Femur (tissue), 1 donor: ENCODE measurements around the gene KMT2D.

ENCODE experiments used
- DNase-seq: peaks from one replicate; pipeline ENCODE4 v3.0.0-alpha.2; 2017

The KMT2D gene

GRCh38 chr12:49032679-49033447, 27.7 kb downstream of the KMT2D start:
- DNase-seq: peak; percentile 17

DNA sequence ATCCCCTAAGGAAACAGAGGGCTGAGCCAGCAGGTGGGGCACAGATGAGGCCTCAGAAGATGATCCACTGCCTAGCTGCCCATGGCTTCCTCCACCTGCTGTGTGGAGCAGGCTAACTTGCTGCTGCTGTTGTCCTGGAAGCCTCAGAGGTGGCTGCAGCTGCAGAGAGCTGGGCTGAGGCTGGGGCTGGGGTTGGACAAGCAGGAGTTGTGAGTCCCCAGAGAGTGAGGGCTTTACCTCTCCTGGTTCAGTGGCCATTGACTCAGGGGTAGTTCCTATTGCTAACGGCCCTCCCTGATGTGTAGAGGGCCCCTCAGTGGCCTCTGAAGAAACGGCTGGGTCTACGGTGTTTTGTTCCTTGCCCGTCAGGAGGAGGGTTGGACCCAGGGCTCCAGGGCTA, 28.3 kb downstream of the KMT2D start:
- no peak for DNase-seq

- peak; percentile 57 for DNase-seq
Observed at GRCh38 chr12:49031573-49032161, 28.9 kb downstream of the KMT2D start.

GRCh38 chr12:49030714-49031572, 29.7 kb downstream of the KMT2D start:
- peak; percentile 17 for DNase-seq

- no peak for DNase-seq
Observed at GRCh38 chr12:49030119-49030518, 30.5 kb downstream of the KMT2D start.

GRCh38 chr12:49028666-49029275, 31.8 kb downstream of the KMT2D start:
- DNase-seq: no peak

DNA sequence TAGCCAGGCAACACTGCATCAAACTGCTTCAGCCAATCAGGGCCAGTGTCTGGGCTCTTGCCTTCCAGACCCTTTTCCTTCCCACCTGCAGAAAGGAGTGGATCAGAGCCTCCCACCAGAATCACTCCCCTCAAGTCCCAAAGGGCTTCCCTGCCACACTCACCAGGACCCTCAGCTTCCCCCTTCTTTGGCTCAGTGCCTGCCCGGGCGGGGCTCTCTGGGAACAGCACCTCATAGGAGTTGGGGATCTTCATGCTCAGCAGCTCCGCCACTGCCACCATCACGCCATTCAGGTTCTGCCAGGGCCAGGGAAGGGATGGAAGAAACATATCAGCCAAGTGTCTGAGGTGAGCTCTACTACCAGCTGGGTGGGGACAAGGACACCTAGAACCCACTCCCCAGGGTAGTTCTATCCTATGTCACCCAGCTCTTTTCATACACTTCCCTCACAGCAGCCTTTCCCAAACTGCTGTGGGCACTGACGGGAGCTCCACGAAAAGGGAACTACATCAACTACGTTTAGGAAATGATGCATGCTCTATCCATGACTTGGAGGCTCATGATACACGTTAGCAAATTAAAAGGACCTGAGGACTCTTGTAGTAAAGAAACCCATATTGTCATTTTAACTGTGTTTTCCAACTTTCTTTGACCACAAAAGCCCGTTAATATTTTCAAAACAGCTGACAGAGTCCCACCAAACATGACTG, 32.6 kb downstream of the KMT2D start:
- no peak for DNase-seq

- no peak for DNase-seq
Observed at GRCh38 chr12:49026678-49027480, 33.7 kb downstream of the KMT2D start.

DNA sequence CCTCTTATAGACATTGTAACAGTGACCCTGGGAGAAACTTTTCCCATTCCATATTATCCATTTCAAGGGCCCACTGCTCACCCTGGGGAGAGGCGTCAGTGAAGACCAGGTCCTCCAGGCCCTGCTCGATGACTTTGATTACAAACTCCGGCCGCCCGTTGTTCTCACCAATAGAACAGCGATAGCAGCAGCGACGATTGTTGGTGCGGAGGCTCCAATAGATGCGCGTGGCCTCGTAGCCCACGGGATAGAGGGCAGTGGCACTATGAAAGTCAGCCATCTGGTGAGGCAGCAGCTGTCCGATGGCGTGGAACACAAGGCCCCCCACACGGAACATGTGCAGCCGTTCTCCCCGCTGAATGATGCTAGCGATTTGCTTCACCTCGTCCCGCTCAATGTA, 34.5 kb downstream of the KMT2D start:
- no peak for DNase-seq

DNA sequence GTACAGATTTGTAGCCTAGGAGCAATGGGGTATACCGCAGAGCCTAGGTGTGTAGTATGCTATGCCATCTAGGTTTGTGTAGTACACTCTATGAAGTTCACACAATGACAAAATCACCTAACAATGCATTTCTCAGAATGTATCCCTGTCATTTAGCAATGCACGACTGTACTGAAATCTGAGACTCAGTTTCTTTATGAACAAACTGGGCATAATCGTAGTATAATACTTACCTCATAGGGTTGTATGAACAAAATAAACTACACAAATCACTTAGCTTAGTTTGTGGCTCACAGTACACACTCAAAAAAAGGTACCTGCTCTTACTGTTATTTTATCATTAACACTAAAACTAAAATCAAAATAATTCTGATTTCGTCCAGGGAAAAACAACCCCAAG, 35.1 kb downstream of the KMT2D start:
- no peak for DNase-seq

GRCh38 chr12:49024543-49024942, 36.1 kb downstream of the KMT2D start:
- no peak for DNase-seq

GRCh38 chr12:49023812-49024211, 36.8 kb downstream of the KMT2D start:
- DNase-seq: no peak

- no peak for DNase-seq
Observed at GRCh38 chr12:49022558-49023178, 37.9 kb downstream of the KMT2D start.

DNA sequence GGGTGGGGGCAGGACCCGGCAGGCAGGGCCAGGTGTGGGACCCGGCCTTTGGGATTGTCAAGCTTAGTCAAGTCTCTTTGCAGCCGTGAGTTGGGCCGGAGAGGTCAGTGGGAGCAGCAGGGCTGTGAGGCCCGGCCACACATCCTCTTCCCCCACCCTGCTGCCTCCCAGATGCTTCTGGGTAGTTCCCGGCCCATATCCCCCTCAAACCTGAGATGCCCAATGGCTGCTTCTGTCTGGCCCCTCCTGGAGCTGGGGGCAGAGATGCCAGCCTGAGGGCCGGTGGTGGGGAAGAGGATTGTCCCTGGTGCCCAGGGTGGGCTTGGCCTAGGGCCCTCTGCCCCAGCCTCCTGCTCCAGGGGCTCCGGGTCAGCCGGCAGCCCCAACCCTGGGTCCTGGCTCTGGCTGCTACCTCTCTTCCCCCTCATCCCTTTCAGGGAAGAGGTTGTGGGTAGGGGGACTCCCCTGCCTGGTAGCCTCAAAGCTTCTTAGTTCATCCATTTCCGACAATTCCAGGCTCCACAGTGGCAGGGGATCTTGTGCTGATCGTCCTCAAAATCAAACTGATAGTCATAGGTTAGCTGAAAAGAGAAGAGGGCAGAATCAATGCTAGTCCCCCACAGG, 39.2 kb downstream of the KMT2D start:
- DNase-seq: no peak

- no peak for DNase-seq
Observed at GRCh38 chr12:49020441-49020840, 40.2 kb downstream of the KMT2D start.

DNA sequence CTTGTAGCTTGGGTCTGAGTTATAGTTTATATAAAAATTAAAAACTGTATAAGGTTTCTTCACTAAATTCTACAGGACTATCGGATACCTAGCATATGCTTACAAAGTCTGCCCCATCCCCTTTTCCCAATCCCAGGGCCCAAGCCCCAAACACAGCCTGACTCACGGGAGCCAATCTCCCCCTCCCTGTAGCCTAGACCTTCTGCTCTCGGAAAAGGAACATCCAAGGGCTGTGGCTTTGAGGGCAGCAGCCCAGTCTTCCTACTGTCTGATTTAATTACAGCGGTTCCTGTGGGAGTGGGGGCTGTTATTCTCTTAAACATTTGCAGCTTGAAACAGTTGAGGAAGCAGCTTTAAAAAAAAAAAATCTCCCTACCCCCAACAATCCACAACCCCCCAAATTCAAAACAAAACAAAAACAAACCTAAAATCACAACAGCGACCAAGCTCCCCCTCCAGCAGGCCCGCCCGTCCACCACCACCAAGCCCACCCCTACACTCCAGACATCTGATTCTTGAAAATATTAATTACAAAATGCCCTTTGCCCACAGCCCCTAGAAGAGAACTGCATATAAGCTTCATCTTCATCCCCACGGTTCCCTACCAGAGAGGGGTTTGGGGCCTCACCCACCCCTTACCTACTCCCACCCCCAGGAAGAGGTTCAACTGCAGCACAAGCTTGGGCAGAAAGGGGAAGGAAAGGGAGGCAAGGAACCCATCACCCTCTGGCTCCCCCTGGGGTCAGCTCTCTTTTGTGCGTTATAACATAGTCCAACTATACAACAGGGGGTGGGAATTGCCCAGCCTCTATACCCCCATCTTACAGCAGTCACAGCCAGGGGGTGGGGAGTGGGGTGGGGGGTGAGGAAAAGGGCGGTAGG, 40.9 kb downstream of the KMT2D start:
- DNase-seq: peak; percentile 57

DNA sequence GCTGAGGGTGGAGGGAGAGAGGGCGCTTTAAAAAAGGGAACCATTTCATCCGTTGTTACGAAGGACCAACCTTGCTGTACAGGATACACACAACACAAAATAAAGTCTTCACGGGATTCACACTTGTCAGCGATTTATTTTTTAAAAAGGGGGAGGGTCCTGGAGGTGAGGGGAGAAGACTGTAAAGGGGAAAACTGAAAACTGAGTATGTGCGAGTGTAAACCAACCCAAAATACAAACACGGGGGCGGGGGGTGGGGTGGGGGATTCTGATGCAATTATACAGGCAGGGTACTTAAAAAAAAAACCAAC, 41.5 kb downstream of the KMT2D start:
- no peak for DNase-seq

GRCh38 chr12:49018261-49019119, 42.1 kb downstream of the KMT2D start, which contains the start of gene PRKAG1:
PRKAG1 (minus strand) TSS chr12:49018776; CDS start chr12:49018740, 36 bp downstream.
- DNase-seq: peak; percentile 99

DNA sequence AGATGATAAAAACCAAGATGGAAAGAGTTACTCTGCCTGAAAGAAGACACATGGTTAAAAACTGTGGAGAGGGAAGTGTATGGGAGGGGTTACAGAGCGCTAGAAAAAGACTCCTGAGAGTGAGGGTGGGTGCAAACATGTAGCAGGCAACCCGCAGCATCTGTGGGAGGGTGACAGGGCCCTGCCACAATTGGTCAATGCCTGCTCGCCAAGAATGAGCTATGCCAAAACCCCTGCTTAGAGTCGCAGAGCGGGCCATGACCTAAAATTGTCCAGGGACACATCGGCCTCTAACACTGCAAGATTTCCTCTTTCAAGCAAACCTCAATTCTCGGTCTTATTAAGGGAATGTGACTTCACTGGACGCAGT, 42.7 kb downstream of the KMT2D start:
- peak; percentile 73 for DNase-seq
